NCI-H345 treated with DMSO at 0.1 percent for 48 hours (cell line): ENCODE measurements around the gene ZNF496.
"Not testable (repeated sequence)": the region's sequence is repeated elsewhere in the genome, so short reads cannot be mapped to it uniquely, and the experiment has no call there.

Experiments
- DNase-seq: peaks from one replicate; lab custom pipeline; 2025; ENCODE audit not compliant: unreplicated experiment; lab: John Stamatoyannopoulos, UW

Gene ZNF496

GRCh38 chr1:247360116-247360898, 28.6 kb upstream of the ZNF496 start:
- DNase-seq, result no peak

- no peak for DNase-seq
These were observed 27.9 kb upstream of the ZNF496 start for GRCh38 chr1:247359559-247359958.

GRCh38 chr1:247358920-247359319, 27.3 kb upstream of the ZNF496 start:
- DNase-seq, result no peak

- no peak for DNase-seq
These were observed 26.1 kb upstream of the ZNF496 start for GRCh38 chr1:247357781-247358211.

- DNase-seq, result no peak
These were observed 25.5 kb upstream of the ZNF496 start for GRCh38 chr1:247357052-247357780.

GRCh38 chr1:247355160-247355559, 23.5 kb upstream of the ZNF496 start:
- not testable (repeated sequence) for DNase-seq

- DNase-seq, result no peak
These were observed 20.5 kb upstream of the ZNF496 start for GRCh38 chr1:247352175-247352574.

GRCh38 chr1:247350587-247350986, 18.9 kb upstream of the ZNF496 start:
- DNase-seq, result no peak

GRCh38 chr1:247347477-247348222, 16.0 kb upstream of the ZNF496 start:
- DNase-seq, result no peak

- no peak for DNase-seq
These were observed 14.2 kb upstream of the ZNF496 start for GRCh38 chr1:247345881-247346280.

GRCh38 chr1:247343801-247344200, 12.1 kb upstream of the ZNF496 start:
- no peak for DNase-seq

GRCh38 chr1:247338723-247339275, 7.1 kb upstream of the ZNF496 start:
- DNase-seq, result no peak

- no peak for DNase-seq
These were observed 6.3 kb upstream of the ZNF496 start for GRCh38 chr1:247337961-247338360.

- no peak for DNase-seq
These were observed 5.6 kb upstream of the ZNF496 start for GRCh38 chr1:247337250-247337746.

GRCh38 chr1:247336390-247336789, 4.7 kb upstream of the ZNF496 start:
- DNase-seq, result peak; percentile 58

- no peak for DNase-seq
These were observed 4.2 kb upstream of the ZNF496 start for GRCh38 chr1:247335882-247336281.

- no peak for DNase-seq
These were observed 2.9 kb upstream of the ZNF496 start for GRCh38 chr1:247334378-247335133.

GRCh38 chr1:247332623-247333361, 1.1 kb upstream of the ZNF496 start:
- no peak for DNase-seq

- no peak for DNase-seq
These were observed 552 bp upstream of the ZNF496 start for GRCh38 chr1:247332215-247332622.

GRCh38 chr1:247331172-247331524, 519 bp downstream of the ZNF496 start:
- peak; percentile 34 for DNase-seq
